Ovary (tissue), 3 donors: ENCODE data around the gene ENG.

Experiments
- EP300 ChIP-seq: sonication (generic); formaldehyde crosslinking; IDR thresholded peaks from one replicate; pipeline ENCODE4 v1.6.1; 2017; ENCODE audit warnings: antibody characterized with exemption
- POLR2A ChIP-seq: fragments of 450-650 bp; IDR thresholded peaks from one replicate; pipeline ENCODE4 v1.6.1; 2017; ENCODE audit warnings: antibody characterized with exemption, mild to moderate bottlenecking, moderate library complexity
- TF ChIP-seq, protein P1 (sequence below), 3 donors: fragments of 450-650 bp in 2 of 3; fragments of 200-600 bp in 1 of 3; IDR thresholded peaks; one replicate each; pipeline versions ENCODE4 v1.5.1 to v1.8.0; 2016 to 2022; ENCODE audit warnings: antibody characterized with exemption in 3 of 3, mild to moderate bottlenecking in 1 of 3
- donor health status: DM: no; HTN: no; CAD: no.

DNA sequence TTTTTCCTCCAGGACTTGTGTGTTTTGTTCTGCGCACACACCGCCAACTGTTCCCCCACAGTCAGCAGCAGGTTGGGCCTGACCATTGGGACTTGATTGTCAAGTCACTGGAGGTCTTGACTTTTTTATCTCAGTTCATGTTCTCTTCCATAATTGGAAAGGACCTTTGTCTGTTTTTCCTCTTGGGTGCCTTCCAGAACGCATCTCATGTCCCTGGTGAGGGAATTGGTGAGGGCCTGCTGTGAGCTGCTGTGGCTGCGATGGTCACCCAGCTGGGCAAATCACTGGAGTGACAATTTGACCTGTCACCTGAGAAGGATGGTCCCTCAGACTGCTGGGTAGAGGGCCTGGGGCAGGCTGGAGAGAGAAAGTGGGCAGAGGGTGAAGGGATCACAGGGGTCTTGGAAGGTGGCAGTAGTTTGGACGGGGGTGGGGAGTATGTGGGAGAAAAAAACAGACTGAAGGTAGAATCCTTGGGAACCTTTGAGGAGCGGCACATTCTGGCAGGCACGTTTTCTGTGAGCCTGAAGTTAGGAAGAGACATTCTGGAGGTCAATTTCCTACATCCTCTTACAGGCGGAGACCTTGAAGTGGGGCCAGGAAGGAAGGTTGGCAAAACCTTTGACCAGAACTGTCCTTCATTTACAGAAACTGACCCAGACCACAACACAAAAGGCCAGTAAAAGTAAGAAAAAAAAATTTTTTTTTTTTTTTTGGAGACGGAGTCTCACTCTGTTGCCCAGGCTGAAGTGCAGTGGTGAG lies 64.2 kb downstream of the ENG start:
- TF ChIP-seq, protein P1, sequence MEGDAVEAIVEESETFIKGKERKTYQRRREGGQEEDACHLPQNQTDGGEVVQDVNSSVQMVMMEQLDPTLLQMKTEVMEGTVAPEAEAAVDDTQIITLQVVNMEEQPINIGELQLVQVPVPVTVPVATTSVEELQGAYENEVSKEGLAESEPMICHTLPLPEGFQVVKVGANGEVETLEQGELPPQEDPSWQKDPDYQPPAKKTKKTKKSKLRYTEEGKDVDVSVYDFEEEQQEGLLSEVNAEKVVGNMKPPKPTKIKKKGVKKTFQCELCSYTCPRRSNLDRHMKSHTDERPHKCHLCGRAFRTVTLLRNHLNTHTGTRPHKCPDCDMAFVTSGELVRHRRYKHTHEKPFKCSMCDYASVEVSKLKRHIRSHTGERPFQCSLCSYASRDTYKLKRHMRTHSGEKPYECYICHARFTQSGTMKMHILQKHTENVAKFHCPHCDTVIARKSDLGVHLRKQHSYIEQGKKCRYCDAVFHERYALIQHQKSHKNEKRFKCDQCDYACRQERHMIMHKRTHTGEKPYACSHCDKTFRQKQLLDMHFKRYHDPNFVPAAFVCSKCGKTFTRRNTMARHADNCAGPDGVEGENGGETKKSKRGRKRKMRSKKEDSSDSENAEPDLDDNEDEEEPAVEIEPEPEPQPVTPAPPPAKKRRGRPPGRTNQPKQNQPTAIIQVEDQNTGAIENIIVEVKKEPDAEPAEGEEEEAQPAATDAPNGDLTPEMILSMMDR (IDR thresholded peaks at IDR 0.05) = no peak
- TF ChIP-seq POLR2A (no peak), EP300 (no peak)
